Smooth muscle cell of the brain vasculature (primary cell): ENCODE measurements around the gene SPNS2.

Experiments used
- DNase-seq: peaks from one replicate; pipeline ENCODE4 v3.0.0-alpha.2; 2012; ENCODE audit warnings: low read depth, low spot score

SPNS2 gene, protein sequence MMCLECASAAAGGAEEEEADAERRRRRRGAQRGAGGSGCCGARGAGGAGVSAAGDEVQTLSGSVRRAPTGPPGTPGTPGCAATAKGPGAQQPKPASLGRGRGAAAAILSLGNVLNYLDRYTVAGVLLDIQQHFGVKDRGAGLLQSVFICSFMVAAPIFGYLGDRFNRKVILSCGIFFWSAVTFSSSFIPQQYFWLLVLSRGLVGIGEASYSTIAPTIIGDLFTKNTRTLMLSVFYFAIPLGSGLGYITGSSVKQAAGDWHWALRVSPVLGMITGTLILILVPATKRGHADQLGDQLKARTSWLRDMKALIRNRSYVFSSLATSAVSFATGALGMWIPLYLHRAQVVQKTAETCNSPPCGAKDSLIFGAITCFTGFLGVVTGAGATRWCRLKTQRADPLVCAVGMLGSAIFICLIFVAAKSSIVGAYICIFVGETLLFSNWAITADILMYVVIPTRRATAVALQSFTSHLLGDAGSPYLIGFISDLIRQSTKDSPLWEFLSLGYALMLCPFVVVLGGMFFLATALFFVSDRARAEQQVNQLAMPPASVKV

DNA sequence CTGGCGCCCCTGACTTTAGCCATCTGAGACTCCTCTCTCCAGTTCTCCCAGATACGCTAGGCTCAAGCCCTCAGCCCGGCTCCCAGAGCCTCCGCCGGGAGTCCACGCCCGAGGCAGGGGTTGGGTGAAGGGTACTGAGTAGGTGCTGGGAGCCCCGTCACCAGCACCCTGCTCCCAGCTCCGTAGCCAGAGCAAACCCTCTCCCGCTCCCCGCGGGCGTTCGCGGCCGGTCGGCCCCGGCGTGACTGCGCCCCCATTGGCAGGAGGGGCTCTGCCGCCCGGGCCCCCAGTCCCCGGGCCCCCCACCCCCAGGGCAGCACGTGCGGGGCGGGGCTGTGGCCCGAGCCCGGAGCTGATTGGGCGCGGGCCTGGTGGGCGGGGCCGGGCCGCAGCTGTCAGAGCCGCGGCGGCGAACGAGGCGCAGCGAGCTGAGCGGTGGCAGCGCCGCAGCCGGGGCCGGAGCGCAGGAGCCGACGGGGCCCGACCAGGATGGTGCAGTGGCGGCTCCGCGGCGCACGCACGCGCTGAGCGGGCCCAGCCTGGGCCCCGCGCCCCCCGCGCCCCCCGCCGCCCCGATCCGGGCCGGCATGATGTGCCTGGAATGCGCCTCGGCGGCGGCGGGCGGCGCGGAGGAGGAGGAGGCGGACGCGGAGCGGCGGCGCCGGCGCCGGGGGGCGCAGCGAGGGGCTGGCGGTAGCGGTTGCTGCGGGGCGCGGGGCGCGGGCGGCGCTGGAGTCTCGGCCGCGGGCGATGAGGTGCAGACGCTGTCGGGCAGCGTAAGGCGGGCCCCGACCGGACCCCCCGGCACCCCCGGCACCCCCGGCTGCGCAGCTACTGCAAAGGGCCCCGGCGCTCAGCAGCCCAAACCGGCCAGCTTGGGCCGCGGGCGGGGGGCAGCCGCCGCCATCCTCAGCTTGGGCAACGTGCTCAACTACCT lies at the start of gene SPNS2:
Gene SPNS2 (plus strand): TSS at position 421 of the 937 bp plus-strand sequence. CDS start 167 bp downstream, at position 588.
- DNase-seq = no peak

DNA sequence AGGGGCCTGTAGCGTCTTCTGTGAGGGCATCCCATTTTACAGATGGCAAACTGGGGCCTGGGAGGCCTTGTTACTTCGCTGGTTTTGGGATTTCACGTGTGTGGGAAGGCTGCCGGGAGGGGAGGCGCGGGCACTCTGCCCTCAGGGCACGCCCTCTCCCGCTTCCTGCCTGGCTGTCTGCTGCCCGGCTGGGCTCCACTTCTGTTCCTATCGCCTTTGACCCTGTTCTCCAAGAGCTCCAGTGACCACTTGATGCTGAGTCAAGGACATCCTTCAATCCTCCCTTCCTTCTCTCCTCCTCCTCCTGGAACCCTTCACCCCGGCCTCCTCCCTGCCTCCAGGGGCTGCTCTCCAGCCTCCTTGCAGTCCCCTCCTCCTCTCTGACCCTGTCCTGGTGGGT lies 48.9 kb upstream of the SPNS2 start:
- no peak for DNase-seq

DNA sequence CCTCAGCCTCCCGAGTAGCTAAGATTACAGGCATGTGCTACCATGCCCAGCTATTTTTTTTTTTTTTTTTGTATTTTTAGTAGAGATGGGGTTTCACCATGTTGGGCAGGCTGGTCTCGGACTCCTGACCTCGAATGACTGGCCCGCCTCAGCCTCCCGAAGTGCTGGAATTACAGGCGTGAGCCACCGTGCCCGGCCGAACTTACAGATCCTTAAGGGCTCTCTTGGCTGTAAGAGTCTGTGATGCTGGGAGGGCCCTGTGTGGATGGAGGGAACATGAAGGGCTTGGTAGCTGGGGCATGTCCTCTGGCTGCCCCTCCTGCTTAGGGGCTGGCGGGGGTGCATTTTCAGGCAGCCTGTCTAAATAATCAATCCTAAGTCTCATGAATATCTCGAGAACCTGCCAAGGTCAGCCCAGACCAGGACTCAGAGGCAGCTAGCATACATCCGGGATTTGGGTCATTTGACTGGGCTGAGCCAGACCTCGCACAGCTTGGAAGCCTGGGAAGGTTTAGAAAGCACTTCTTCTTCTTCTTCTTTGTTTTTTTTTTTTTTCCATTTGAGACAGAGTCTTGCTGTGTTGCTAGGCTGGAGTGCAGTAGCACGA lies 47.9 kb upstream of the SPNS2 start:
- DNase-seq = no peak

DNA sequence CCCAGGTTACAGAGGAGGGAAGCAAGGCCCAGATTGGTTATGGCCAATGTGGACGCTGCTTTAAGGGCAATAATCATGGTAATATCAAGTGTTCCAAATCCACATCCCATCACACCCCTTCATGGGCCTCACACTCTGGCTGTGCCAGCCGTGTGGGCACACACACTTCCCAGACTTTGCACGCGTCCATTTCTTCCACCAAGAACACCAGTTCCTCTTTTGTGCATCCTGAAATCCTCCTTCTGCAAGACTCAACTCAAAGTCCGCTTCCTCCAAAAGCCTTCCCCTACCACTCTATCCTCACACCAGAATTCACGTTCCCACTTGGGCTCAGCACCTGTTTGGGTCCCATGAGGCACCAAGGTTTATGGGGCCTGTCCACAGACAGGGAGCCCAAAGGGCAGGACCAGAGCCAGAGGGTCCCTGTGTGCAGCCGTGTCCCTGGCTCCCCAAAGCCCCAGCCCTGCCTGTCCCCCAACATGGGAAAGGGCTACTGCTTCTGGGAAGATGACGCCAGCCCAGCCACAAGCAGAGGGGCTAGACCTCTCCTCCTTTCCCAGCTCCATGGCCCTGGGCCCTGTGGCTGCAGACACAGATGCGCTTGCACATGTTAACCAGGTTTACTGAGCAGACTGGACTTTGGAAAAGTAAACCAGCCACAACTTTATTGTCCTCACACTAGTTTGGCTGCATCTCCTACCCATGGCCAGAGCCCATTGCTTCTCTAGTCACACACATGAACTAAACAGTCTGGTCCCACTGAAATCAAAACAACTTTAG lies 44.7 kb upstream of the SPNS2 start:
- no peak for DNase-seq

DNA sequence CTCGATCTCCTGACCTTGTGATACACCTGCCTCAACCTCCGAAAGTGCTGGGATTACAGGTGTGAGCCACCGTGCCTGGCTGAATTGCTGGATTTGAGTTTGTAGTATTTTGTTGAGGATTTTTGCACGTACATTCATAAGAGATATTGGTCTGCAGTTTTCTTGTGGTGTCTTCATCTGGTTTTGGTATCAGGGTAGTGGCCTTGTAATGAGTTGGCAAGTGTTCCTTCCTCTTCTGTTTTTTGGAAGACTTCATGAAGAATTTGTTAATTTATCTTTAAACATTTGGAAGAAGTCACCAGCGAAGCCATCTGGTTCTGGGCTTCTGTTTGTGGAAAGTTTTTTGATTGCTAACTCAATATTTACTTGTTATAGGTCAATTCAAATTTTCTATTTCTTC lies 38.0 kb upstream of the SPNS2 start:
- no peak for DNase-seq

DNA sequence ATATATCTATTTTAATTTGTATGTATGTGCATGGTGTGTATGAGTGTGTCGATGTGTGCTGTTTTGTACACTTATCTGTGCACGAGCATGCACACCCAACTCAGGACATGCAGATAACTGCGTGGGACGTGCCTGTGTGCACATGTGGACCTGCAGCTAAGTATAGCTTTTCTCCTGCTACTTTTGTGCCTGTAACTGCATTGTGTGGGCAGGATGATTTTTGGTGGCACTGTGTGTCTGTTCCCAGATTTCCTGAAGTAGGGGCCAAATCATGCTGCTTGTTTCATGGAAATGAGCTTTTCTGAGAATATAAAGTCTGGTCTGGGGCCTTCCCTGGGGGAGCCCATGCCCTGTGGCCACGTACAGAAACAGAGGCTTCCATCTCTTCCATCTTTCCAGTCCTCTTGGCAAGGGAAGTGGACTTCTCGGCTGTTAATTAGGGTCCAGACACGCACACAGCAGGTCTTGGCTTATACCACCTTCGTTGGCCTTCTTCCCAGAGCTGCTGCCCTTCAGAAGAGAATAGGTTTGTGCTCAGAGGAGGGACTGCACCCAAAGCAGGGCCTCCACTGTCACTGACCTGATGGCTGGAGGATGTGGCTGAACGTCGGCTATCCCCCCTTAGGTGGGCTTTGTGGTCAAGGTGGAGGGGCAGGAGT lies 34.7 kb upstream of the SPNS2 start:
- no peak for DNase-seq

DNA sequence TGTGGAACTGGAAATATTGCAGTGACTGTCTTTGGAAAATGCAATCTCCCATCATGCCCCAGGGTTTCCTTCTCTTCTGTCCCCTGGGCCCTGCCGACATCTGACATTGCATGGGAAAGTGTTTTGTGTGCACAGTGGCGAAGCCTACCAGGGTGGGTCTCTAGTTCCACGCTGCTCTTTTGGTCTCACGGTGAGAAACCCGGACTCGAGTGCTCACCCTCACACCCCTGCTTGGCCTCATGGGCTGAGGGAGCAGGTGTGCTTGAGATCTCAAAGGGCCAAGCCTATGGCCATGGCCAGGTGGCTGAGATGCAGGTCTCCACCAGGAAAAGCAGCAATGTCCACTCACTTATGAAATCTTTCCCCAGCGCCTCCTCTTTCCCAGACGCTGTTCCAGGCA lies 32.9 kb upstream of the SPNS2 start:
- DNase-seq = no peak

DNA sequence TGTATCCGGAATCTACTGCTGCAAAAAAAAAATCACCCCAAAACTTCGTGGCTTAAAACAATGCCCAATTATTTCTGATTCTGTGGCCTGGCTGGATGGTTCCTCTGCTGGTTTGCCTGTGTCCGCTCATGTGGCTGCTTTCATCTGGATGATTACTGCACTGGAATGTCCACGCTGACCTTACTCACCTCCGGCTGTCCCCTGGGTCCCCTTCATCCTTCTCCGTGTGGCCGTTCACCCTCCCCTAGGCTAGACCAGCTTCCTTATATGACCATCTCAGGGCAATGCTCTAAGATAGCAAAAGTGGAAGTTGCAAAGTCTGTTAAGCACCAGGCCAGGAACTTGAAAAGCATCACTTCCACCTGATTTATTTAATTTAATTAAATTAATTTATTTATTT lies 31.4 kb upstream of the SPNS2 start:
- DNase-seq = no peak

DNA sequence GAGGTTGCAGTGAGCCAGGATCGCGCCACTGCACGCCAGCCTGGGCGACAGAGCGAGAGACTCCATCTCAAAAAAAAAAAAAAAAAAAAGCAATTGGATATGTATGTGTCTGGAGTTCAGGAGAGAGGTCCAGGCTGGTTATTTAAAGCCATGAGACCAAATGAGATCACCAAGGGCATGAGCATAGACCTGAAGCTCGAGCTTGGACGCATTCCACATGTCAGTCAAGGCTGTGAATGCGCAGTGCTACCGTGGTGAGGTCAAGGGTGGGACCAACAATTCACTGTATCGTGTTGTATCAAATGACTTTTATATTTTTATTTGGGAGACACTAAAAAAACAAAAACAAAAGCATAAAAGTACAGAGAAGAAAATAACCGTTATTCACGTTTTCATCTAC lies 29.1 kb upstream of the SPNS2 start:
- DNase-seq = no peak

DNA sequence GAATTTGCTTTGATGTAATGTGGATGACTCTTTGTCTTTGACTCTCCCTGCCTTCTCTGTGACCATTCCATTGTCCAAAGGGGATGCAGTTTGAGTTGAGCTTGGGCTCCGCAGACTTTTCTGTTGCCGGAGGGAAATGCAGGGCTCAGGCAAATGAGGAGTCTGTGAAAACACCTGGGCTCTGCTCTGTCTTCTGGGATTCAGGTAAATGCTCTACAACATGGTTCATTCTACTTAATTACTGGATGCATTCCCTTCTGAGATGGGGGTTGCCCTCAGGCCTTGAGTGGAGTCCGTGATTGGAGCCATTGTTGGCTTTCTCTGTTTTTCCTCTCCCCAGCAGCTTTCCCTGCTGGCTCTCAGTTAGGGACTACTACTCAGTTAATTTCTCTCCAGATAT lies 26.4 kb upstream of the SPNS2 start:
- no peak for DNase-seq

DNA sequence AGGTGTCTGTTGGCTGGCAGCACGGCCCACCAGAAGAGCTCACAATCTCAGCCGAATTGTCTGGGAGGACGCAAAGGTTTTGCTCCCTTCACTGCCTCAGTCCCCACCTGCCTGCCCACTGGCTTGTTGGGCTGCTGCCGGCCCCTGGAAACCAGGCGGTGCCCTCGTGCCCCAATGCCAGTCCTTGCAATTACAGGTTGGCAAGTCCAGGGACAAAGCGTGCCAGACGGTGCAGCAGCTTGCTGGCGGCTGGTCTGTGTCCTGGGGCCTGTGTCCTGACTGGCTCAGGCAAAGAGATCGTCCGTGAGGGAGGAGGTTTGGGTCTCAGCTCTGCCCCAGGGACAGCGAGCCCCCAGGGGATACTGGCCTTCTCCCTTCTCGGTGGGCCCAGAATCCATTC lies 24.6 kb upstream of the SPNS2 start:
- DNase-seq = no peak

DNA sequence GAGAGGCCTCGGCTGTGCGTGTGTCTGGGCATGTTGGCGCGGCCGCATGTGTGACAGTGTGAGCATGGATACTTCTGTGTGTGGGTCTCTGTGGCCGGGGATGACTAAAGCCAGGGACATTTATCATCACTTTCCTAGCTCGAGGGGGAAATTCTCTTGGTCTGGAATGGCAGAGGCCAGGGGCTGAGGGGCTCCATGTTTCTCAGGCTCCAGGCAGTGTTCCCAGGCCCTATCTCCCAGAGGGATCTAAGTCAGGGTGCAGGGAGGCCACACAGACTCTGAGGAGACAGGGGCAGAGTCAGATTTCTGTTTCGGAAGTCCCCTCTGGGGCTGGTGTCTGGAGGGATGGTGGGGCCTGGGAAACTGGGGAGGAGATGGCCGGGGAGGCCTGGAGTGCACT lies 23.7 kb upstream of the SPNS2 start:
- DNase-seq = no peak

DNA sequence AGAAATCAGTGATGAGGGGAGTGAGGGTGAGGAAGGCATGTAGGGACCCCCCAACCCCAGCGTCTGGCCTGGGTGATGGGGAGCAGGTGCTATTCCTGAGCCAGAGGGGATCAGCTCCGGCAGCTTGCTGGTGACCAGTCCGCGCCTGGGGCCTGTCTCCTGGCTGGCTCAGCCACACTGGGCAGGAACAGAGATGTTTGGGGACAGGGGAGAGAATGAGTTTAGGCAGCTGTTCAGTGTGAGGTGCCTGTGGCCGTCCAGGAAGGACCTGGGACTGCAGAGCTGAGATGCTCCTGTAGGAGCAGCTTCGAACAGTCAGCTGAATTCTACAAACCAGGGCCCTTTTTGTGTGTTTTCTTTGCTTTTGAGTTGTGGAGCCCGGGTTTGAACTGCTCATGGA lies 23.2 kb upstream of the SPNS2 start:
- DNase-seq = no peak

DNA sequence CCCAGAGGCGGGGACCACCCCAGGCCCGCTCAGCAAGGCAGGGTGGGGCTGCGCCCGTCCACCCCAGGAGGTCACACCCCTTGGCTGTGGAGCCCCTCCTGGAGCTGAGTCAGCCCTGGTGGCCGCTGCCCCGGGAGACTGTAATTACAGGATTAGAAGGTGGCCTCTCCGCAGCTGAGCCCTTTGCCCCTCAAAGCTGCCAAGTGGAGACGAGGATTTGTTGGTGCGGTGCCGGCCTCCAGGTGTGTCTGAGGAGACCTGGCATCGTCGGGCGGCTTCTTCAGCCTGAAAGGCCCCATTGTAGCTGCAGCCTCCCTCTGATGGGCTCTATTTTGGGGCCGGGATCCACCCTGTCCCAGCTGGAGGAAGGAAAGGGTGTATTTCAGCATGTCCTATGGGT lies 22.7 kb upstream of the SPNS2 start:
- DNase-seq = no peak

DNA sequence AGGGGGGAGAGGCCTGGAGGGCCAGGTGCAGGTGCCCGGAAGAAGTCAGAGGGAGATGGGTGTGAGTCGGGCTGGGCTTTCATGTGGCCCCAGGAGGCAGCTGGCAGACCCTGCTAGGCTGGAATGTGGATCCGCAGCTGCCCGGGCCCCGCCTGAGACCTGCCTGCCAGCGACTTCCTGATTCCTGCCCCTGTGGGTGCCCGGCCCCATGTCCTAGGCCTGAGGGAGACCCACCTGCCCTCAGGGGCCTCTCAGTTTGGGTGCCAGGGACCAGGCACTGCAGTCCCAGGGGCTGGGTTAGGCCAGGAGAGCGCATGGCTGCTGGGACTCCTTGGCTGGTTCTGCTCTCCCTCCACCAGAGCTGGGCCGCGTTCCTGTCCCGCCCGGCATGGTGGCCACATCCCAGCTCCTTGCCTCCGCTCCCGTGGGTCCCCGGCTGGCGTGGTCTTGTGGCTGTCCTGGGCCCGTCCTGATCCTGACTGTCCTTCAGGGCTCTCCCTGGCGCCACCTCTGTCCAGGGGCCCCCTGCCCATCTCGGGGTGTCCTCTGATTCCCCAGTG lies 22.1 kb upstream of the SPNS2 start:
- no peak for DNase-seq

DNA sequence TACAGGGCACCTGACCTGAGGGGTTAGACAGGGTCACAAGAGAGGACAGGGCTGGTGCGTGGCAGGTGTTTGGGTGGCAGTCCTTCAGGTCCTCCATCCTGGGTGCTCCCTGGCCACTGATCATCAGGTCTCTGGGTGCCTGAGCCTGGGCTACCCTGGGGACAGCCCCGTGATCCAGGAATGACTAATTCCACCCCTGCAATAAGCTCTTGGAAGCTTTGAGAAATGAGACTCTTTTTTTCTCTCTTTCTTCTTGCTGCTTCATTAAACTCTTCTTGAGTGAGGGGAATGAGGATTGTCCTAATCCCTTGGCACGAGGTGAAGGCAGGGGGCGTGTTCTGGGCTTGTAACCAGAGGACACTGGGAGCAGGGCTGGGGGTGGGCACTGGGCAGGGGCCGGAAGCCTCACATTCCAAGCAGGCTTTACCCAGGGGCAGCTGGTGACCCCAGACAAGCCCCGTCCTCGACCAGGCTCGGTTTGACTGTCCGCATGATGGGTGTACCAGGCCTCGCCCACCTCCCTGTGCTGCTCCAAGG lies 21.4 kb upstream of the SPNS2 start:
- no peak for DNase-seq

DNA sequence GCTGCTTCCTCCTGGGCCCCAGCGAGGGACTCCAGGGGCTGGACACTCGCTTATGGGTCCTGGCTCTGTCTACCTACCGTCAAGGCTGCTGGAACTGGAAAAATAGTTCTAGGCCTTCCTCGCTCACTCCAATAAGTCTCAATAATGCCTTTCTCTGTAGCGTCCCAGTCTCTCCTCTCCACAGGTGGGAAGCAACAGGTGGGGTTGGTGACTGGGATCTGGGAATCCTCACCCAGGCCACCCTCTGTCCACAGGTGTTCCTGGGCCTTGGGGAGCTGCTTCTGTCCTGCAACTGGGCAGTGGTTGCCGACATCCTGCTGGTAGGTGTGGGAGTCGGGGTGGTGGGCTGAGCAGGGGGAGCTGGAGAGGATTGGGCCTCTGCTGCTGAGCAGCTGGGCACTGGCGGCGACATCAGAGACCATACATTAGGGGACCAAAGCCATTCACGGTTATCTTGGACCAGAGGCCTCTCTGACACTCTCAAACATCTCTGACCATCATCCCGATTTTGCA lies 20.3 kb upstream of the SPNS2 start:
- DNase-seq = no peak

DNA sequence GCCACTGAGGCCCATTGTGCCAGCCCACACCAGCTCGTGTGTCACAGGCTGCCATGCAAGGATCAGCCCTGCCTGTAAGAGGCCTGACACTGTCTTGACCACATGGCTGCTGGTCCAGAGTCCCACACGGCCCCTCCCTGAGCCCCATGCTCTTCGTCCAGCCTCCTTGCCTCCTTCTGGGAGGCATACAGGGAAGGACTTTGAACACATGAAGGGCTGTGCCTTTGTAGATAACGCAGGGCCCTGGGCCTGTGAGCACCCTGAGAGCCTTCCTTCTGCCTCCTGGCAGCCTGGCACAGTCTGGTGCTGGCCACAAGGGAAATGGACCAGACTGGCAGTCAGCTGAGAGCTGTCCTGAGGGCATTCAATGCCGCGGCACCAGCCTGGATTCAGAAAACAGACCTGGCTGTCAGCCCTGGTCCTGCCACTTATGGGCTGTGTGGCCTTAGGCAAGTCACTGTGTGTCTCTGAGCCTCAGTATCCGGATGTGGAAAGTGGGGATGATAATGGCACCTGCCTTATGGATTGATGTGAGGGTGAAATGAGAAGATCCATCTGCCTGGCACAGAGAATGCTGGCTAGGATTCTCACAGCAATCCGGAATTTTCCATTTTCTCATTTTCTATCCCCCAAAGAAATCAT lies 19.2 kb upstream of the SPNS2 start:
- no peak for DNase-seq

DNA sequence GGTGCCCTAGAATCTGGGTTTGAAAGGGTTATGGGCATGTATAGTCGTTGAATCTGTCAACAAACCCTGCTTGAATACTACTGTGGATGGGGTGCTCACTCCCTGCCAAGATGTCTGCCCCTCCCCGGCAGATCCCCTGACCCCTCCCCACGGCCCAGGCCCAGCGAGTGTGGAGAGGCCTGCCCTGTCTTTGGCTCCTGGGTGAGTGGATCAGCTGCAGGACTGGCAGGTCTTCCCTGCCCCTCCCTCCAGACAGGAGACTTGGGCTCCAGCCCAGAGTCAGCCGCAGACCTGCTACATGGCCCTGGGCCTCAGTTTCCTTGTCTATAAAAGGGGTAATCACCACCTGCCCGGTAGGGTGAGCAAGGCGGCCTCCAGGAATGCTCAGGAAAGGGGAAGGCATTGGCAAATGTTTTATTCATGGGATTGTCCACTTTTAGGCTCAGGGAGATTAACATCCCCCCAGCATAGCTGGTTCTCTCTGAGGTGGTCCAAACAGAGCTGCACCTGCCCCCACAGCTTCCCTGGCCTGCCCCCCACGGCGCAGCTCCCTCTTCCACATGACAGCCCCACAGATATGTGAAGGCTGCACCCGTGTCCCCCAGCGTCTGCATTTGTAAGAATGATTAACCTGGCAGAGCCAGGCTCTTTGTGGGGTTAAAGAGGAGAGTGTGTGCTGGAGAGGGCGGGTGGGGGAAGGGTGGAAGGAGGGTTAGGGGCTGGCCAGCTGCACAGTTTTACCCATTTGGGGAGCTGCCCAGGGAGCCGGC lies 18.5 kb upstream of the SPNS2 start:
- no peak for DNase-seq
